GM12878 (cell line): ENCODE data around the gene APH1B. TPM values are rescaled to one million over a fixed set of nuclear protein-coding genes. Genes with fewer than 3 reads are reported as not detected.

Experiments used
- ATAC-seq: fragments of 200-7000 bp; cut with Tn5 transposase; 3 replicates; pipeline ENCODE4 v1.9.1; 2020; ENCODE audit warnings: mild to moderate bottlenecking, moderate library complexity
- BruUV-seq: library from RNA; stranded (reverse); fragments of 400-500 nt; replicated peaks from 2 replicates; lab custom pipeline; 2021; lab: Mats Ljungman, UMichigan
- CTCF ChIA-PET: fragments of 300-600 bp; sonication (Branson Sonifier 250); formaldehyde crosslinking; extraction: SDS; loops from one replicate; lab custom pipeline; 2021; ENCODE audit warnings: inconsistent platforms; lab: Yijun Ruan, JAX
- POLR2A ChIA-PET: fragments of 350-600 bp; formaldehyde crosslinking; extraction: SDS; loops from one replicate; lab custom pipeline; 2021; ENCODE audit warnings: inconsistent platforms; lab: Charles Lee
- RAD21 ChIA-PET: fragments of 300-600 bp; sonication (Branson Sonifier 250); formaldehyde crosslinking; loops from one replicate; lab custom pipeline; 2023; ENCODE audit warnings: antibody characterized with exemption; ENCODE audit not compliant: unreplicated experiment; lab: Charles Lee
- SMC1A ChIA-PET: fragments of 300-600 bp; sonication (Branson Sonifier 250); formaldehyde crosslinking; loops from one replicate; lab custom pipeline; 2023; ENCODE audit not compliant: unreplicated experiment, uncharacterized antibody; lab: Charles Lee
- DNase-seq: peaks from one replicate; pipeline ENCODE4 v3.0.0-alpha.2; 2011; ENCODE audit warnings: low read depth, low spot score
- FAIRE-seq: peaks from 3 replicates; lab custom pipeline; 2011; peaks lifted over from hg19 to GRCh38; lab: Jason Lieb, UNC
- H2AFZ ChIP-seq: 2 replicates; pipeline ENCODE4 v1.6.0; 2011; ENCODE audit warnings: low read depth, low read length, control low read depth; ENCODE audit not compliant: control insufficient read depth
- H3K27ac ChIP-seq: 2 replicates; pipeline ENCODE4 v1.5.1; 2011; ENCODE audit warnings: control low read depth; ENCODE audit not compliant: control insufficient read depth, insufficient read depth
- H3K27me3 ChIP-seq, 2 experiments: replicated peaks in 1 of 2; 2 replicates each; pipeline versions ENCODE4 v1.6.0 to v1.6.1; 2011; ENCODE audit warnings: low read length in 1 of 2; ENCODE audit not compliant: control insufficient read depth in 2 of 2, insufficient read depth in 2 of 2
- H3K36me3 ChIP-seq, 2 experiments: 2 replicates each; pipeline ENCODE4 v1.5.1; 2011; ENCODE audit warnings: low read length in 1 of 2; ENCODE audit not compliant: control insufficient read depth in 2 of 2, insufficient read depth in 2 of 2
- H3K4me1 ChIP-seq: 2 replicates; pipeline ENCODE4 v1.6.1; 2011; ENCODE audit warnings: mild to moderate bottlenecking, low read length, moderate library complexity, mixed read lengths; ENCODE audit not compliant: control insufficient read depth, insufficient read depth
- H3K4me2 ChIP-seq: 2 replicates; pipeline ENCODE4 v1.6.0; 2011; ENCODE audit warnings: control low read depth; ENCODE audit not compliant: control insufficient read depth, insufficient read depth
- H3K4me3 ChIP-seq: fragments of 200-600 bp; sonication (generic); 2 replicates; pipeline ENCODE4 v1.5.1; 2016
- H3K79me2 ChIP-seq: 2 replicates; pipeline ENCODE4 v1.6.0; 2011; ENCODE audit warnings: low read length; ENCODE audit not compliant: control insufficient read depth, insufficient read depth
- H3K9ac ChIP-seq: 2 replicates; pipeline ENCODE4 v1.8.0; 2011; ENCODE audit warnings: low read length, control low read depth, mixed read lengths; ENCODE audit not compliant: control insufficient read depth, insufficient read depth
- H3K9me3 ChIP-seq: replicated peaks from 3 replicates; pipeline ENCODE4 v1.5.1; 2011; ENCODE audit warnings: mild to moderate bottlenecking, low read length; ENCODE audit not compliant: control insufficient read depth, insufficient read depth
- H4K20me1 ChIP-seq: 2 replicates; pipeline ENCODE4 v1.6.0; 2011; ENCODE audit not compliant: control insufficient read depth, insufficient read depth
- BCL11A ChIP-seq: IDR thresholded peaks from 2 replicates; pipeline ENCODE4 v1.6.1; 2011; ENCODE audit warnings: low read depth, low read length
- CEBPZ ChIP-seq: fragments of 150-350 bp; IDR thresholded peaks from 2 replicates; pipeline ENCODE4 v1.6.1; 2016; ENCODE audit warnings: low read depth, low read length
- ETV6 ChIP-seq, 2 experiments: fragments of 450-650 bp in 1 of 2; IDR thresholded peaks in 1 of 2; conservative IDR thresholded peaks in 1 of 2; 2 replicates each; pipeline ENCODE4 v1.6.1; 2014; ENCODE audit warnings: antibody characterized with exemption in 1 of 2, borderline replicate concordance in 1 of 2, low read depth in 1 of 2, mild to moderate bottlenecking in 1 of 2, moderate library complexity in 1 of 2
- GATAD2B ChIP-seq: fragments of 450-650 bp; conservative IDR thresholded peaks from 2 replicates; pipeline ENCODE4 v1.6.1; 2017; ENCODE audit warnings: low read depth, mild to moderate bottlenecking, moderate library complexity
- HDAC6 ChIP-seq: fragments of 200-600 bp; sonication (generic); IDR thresholded peaks from one replicate; pipeline ENCODE4 v1.8.0; 2017; ENCODE audit warnings: antibody characterized with exemption; ENCODE audit not compliant: unreplicated experiment
- HDGF ChIP-seq: fragments of 450-650 bp; IDR thresholded peaks from 2 replicates; pipeline ENCODE4 v1.6.1; 2016; ENCODE audit warnings: antibody characterized with exemption
- MXI1 ChIP-seq: fragments of 150-350 bp; IDR thresholded peaks from 2 replicates; pipeline ENCODE4 v1.6.1; 2011; ENCODE audit warnings: low read depth, mild to moderate bottlenecking, inconsistent platforms, low read length, improper control_type of control experiment
- PAX5 ChIP-seq: IDR thresholded peaks from 2 replicates; pipeline ENCODE4 v1.6.1; 2011; ENCODE audit warnings: low read depth, low read length, borderline replicate concordance
- POLR2A ChIP-seq: IDR thresholded peaks from 2 replicates; pipeline ENCODE4 v1.6.1; 2011; ENCODE audit warnings: low read depth, mild to moderate bottlenecking, low read length
- POU2F2 ChIP-seq: IDR thresholded peaks from 3 replicates; pipeline ENCODE4 v1.6.1; 2011; ENCODE audit warnings: low read depth, mild to moderate bottlenecking, low read length, borderline replicate concordance
- RUNX3 ChIP-seq: IDR thresholded peaks from 2 replicates; pipeline ENCODE4 v1.6.1; 2012; ENCODE audit warnings: low read length, inconsistent platforms
- WGBS: methylation state at CpG from one replicate; pipeline ENCODE4 v1.1.6; 2016; ENCODE audit warnings: low lambda C conversion rate; ENCODE audit not compliant: insufficient replicate concordance, insufficient coverage; ENCODE audit errors: missing lambda C conversion rate; 5-methylcytosine and 5-hydroxymethylcytosine counted together
- in situ Hi-C: fragments of 300-500 bp; cut with MboI; formaldehyde crosslinking; loops from 9 replicates; pipeline ENCODE4 v1.14.3; 2018; ENCODE audit warnings: mixed read lengths
- intact Hi-C: fragments of 100-400 bp; cut with micrococcal nuclease; formaldehyde crosslinking; loops from one replicate; pipeline ENCODE4 v1.14.2; 2022; ENCODE audit not compliant: unreplicated experiment
- polyA plus RNA-seq, 11 experiments: library from polyadenylated mRNA; depleted of rRNA in 4 of 11; unstranded in 6 of 11; stranded (reverse) in 5 of 11; fragments of >200 nt; fragmentation: Nextera tagmentation in 4 of 11; fragmentation: Illumina TruSeq in 1 of 11; extraction: Ambion mirVana in 4 of 11; extraction: Trizol in 1 of 11; gene quantifications; 1 replicate in 1 of 11; 2 replicates in 10 of 11; pipeline versions ENCODE4 v1.2.1 to v1.2.3, GENCODE V29; 2011 to 2016; ENCODE audit warnings: inconsistent platforms in 2 of 11, missing spikeins in 2 of 11, low read depth in 1 of 11
- total RNA-seq, 4 experiments: library from RNA; depleted of rRNA in 3 of 4; stranded (reverse); fragments of >200 nt in 3 of 4; fragmentation: Illumina TruSeq in 1 of 4; extraction: Trizol in 1 of 4; gene quantifications; 2 replicates each; pipeline versions ENCODE4 v1.2.1 to v1.2.3, GENCODE V29; 2013 to 2021
- TF ChIP-seq, protein P1 (sequence below): IDR thresholded peaks from 2 replicates; pipeline ENCODE4 v1.6.1; 2012; ENCODE audit warnings: low read depth, low read length, improper control_type of control experiment
- TF ChIP-seq, protein P2 (sequence below): fragments of 450-650 bp; formaldehyde crosslinking; IDR thresholded peaks from 2 replicates; pipeline ENCODE4 v1.4.0; 2022; ENCODE audit warnings: mild to moderate bottlenecking, moderate library complexity
- TF ChIP-seq, protein P3 (sequence below): IDR thresholded peaks from 2 replicates; pipeline ENCODE4 v1.6.1; 2011; ENCODE audit warnings: low read depth, mild to moderate bottlenecking, low read length, moderate library complexity, borderline replicate concordance; ENCODE audit errors: extremely low read depth

Gene APH1B
- total and polyA plus RNA-seq, 10 of the 15 experiments (the other 5 are each of a cell fraction or from before 2014, with no cell fraction given): 5.0 to 20.8 (median 11.1) TPM

GRCh38 chr15:63330926-63331325 is 53.5 kb downstream of the APH1B start:
- H3K27ac ChIP-seq: no peak overlapping the region
- H3K4me2 ChIP-seq: no peak overlapping the region
- FAIRE-seq (no peak), ATAC-seq (no peak), DNase-seq (no peak)
- intact Hi-C loops (no loop called here), in situ Hi-C loops (no loop called here)
- ChIA-PET RAD21 (interaction anchor here (1.5 kb wide), 1 partner anchor 12 kb away, joined by 6 read pairs; no protein-coding TSS in a partner anchor), CTCF (interaction anchor here (0.8 to 1.4 kb wide), 3 partner anchors 16 to 535 kb away, joined by 3 read pairs; no protein-coding TSS in a partner anchor), POLR2A (no interaction called here), SMC1A (interaction anchor here (1.2 kb wide), 1 partner anchor 65 kb away, joined by 3 read pairs; no protein-coding TSS in a partner anchor)
- no TSS peak for BruUV-seq
- H2AFZ ChIP-seq: no peak overlapping the region
- no peaks in the 10 kb centered on the region for H4K20me1 ChIP-seq
- no peaks in the 10 kb centered on the region; a peak in 1 of 4 replicates for H3K27me3 ChIP-seq
- H3K4me1 ChIP-seq: no peaks in the 10 kb centered on the region
- WGBS: 64% methylated on average over 10 of the region's 10 CpGs
- no peaks in the 10 kb centered on the region for H3K9me3 ChIP-seq
- no peak overlapping the region for H3K9ac ChIP-seq
- H3K79me2 ChIP-seq: no peaks in the 10 kb centered on the region
- H3K36me3 ChIP-seq: no peaks in the 10 kb centered on the region
- no peak overlapping the region for H3K4me3 ChIP-seq
- TF ChIP-seq RUNX3 (no peak), HDAC6 (no peak), HDGF (no peak), POLR2A (no peak), MXI1 (no peak), BCL11A (no peak), ETV6 (conservative IDR thresholded peaks at IDR 0.05 in 1 of 2, IDR thresholded peaks at IDR 0.05 in 1 of 2; ENCODE audit: borderline replicate concordance in 1 of 2, low read depth in 1 of 2) (no peak), POU2F2 (no peak), GATAD2B (no peak), CEBPZ (no peak), PAX5 (no peak)
- TF ChIP-seq, protein P1, sequence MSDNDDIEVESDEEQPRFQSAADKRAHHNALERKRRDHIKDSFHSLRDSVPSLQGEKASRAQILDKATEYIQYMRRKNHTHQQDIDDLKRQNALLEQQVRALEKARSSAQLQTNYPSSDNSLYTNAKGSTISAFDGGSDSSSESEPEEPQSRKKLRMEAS: no peak
- TF ChIP-seq, protein P2, sequence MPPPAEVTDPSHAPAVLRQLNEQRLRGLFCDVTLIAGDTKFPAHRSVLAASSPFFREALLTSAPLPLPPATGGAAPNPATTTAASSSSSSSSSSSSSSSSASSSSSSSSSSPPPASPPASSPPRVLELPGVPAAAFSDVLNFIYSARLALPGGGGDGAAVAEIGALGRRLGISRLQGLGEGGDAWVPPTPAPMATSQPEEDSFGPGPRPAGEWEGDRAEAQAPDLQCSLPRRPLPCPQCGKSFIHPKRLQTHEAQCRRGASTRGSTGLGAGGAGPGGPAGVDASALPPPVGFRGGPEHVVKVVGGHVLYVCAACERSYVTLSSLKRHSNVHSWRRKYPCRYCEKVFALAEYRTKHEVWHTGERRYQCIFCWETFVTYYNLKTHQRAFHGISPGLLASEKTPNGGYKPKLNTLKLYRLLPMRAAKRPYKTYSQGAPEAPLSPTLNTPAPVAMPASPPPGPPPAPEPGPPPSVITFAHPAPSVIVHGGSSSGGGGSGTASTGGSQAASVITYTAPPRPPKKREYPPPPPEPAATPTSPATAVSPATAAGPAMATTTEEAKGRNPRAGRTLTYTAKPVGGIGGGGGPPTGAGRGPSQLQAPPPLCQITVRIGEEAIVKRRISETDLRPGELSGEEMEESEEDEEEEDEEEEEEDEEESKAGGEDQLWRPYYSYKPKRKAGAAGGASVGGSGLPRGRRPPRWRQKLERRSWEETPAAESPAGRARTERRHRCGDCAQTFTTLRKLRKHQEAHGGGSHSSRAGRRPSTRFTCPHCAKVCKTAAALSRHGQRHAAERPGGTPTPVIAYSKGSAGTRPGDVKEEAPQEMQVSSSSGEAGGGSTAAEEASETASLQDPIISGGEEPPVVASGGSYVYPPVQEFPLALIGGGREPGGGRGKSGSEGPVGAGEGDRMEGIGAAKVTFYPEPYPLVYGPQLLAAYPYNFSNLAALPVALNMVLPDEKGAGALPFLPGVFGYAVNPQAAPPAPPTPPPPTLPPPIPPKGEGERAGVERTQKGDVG: no peak
- TF ChIP-seq, protein P3, sequence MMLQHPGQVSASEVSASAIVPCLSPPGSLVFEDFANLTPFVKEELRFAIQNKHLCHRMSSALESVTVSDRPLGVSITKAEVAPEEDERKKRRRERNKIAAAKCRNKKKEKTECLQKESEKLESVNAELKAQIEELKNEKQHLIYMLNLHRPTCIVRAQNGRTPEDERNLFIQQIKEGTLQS: no peak
